ENCODE results near the gene SSH2. TPM values are rescaled to one million over a fixed set of nuclear protein-coding genes. Genes with fewer than 3 reads are reported as not detected.

The SSH2 gene
- total RNA-seq, 2 experiments from 2014 or later, result 32.0 to 33.1 TPM

GRCh38 chr17:29763273-29763672 lies 166.8 kb downstream of the SSH2 start:
- Mint-ChIP-seq H3K36me3 (peaks cover 8% of the 10 kb centered on the region), H3K4me1 (ENCODE audit: low read depth) (peaks cover 16% of the 10 kb centered on the region), H3K9me3 (no peaks in the 10 kb centered on the region), H3K4me3 (no peak overlapping the region), H3K27me3 (no peaks in the 10 kb centered on the region), H3K27ac (no peak overlapping the region)
- intact Hi-C loops (cut with micrococcal nuclease), result loop anchor here (5.0 kb wide), 2 partner anchors 126 to 196 kb away; partner anchors contain the start of genes ABHD15 and TP53I13
- POLR2A ChIA-PET, result no interaction called here
- CTCF ChIA-PET, result interaction anchor here (0.5 to 3.6 kb wide), 2 partner anchors 15 to 146 kb away, joined by 3 to 38 read pairs; no protein-coding TSS in a partner anchor
- no peak for DNase-seq

- intact Hi-C loops (cut with micrococcal nuclease), result loop anchor here (1.0 to 5.0 kb wide), 7 partner anchors 18 to 194 kb away; partner anchors contain the start of genes ABHD15 and TP53I13
- Mint-ChIP-seq H3K27me3 (no peaks in the 10 kb centered on the region), H3K36me3 (peaks cover 8% of the 10 kb centered on the region), H3K4me1 (ENCODE audit: low read depth) (peaks cover 28% of the 10 kb centered on the region), H3K4me3 (peak overlapping the region; percentile 98), H3K27ac (peak overlapping the region; percentile 99), H3K9me3 (no peaks in the 10 kb centered on the region)
- DNase-seq, result peak; percentile 96
- POLR2A ChIA-PET, result interaction anchor here (0.6 to 1.8 kb wide), 18 partner anchors 17 to 169 kb away, joined by 3 to 12 read pairs (median 4); partner anchors contain the start of genes CORO6 and SSH2
- CTCF ChIA-PET, result interaction anchor here (1.3 to 3.6 kb wide), 7 partner anchors 19 to 170 kb away, joined by 3 to 38 read pairs (median 8); partner anchors contain the start of gene ANKRD13B
These were observed 168.8 kb downstream of the SSH2 start for GRCh38 chr17:29761040-29761761.

GRCh38 chr17:29760279-29761039 lies 169.6 kb downstream of the SSH2 start:
- Mint-ChIP-seq H3K4me1 (ENCODE audit: low read depth) (peaks cover 28% of the 10 kb centered on the region), H3K9me3 (no peaks in the 10 kb centered on the region), H3K27me3 (no peaks in the 10 kb centered on the region), H3K36me3 (peaks cover 8% of the 10 kb centered on the region), H3K27ac (peak overlapping the region; percentile 99), H3K4me3 (peak overlapping the region; percentile 98)
- DNase-seq, result peak; percentile 70
- intact Hi-C loops (cut with micrococcal nuclease), result loop anchor here (1.0 to 5.0 kb wide), 9 partner anchors 19 to 193 kb away; partner anchors contain the start of genes ABHD15 and TP53I13
- ChIA-PET POLR2A (interaction anchor here (1.0 to 1.8 kb wide), 17 partner anchors 12 to 170 kb away, joined by 3 to 12 read pairs (median 4); partner anchors contain the start of genes CORO6 and SSH2), CTCF (interaction anchor here (0.8 to 3.6 kb wide), 9 partner anchors 19 to 179 kb away, joined by 3 to 38 read pairs (median 8); partner anchors contain the start of gene ANKRD13B)

GRCh38 chr17:29758255-29758654 lies 171.8 kb downstream of the SSH2 start:
- no peak overlapping the region for H3K27ac Mint-ChIP-seq
- peaks cover 33% of the 10 kb centered on the region for H3K4me1 Mint-ChIP-seq (ENCODE audit: low read depth)
- no peaks in the 10 kb centered on the region for H3K9me3 Mint-ChIP-seq
- ChIA-PET CTCF (interaction anchor here (0.5 to 2.5 kb wide), 4 partner anchors 13 to 389 kb away, joined by 3 to 16 read pairs (median 3); no protein-coding TSS in a partner anchor), POLR2A (interaction anchor here (0.6 kb wide), 2 partner anchors 51 to 89 kb away, joined by 3 to 4 read pairs; no protein-coding TSS in a partner anchor)
- intact Hi-C loops (cut with micrococcal nuclease), result no loop called here
- peaks cover 11% of the 10 kb centered on the region for H3K36me3 Mint-ChIP-seq
- H3K27me3 Mint-ChIP-seq, result no peaks in the 10 kb centered on the region
- H3K4me3 Mint-ChIP-seq, result peak overlapping the region; percentile 12
- no peak for DNase-seq

DNA sequence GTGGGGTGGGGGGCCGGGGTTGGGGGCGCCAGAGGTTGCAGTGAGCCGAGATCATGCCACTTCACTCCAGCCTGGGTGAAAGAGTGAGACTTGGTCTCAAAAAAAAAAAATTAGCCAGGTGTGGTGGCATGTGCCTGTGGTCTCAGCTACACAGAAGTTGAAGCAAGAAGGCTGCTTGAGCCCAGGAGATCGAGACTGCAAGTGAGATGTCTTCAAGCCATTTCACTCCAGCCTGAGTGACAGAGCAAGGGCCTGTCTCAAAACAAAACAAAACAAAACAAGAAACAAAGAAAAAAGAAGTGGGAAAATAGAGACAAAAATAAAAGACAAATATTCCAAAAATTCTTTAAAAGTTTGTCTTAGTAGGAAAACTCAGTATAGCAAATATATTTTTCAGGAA lies 172.2 kb downstream of the SSH2 start:
- ChIA-PET POLR2A (interaction anchor here (0.6 kb wide), 1 partner anchor 88 kb away, joined by 4 read pairs; no protein-coding TSS in a partner anchor), CTCF (interaction anchor here (0.6 to 1.5 kb wide), 5 partner anchors 59 to 438 kb away, joined by 3 to 6 read pairs (median 3); no protein-coding TSS in a partner anchor)
- peak overlapping the region; percentile 15 for H3K27ac Mint-ChIP-seq
- peaks cover 12% of the 10 kb centered on the region for H3K36me3 Mint-ChIP-seq
- no peak for DNase-seq
- no peaks in the 10 kb centered on the region for H3K27me3 Mint-ChIP-seq
- intact Hi-C loops (cut with micrococcal nuclease), result no loop called here
- peak overlapping the region; percentile 12 for H3K4me3 Mint-ChIP-seq
- H3K9me3 Mint-ChIP-seq, result no peaks in the 10 kb centered on the region
- H3K4me1 Mint-ChIP-seq (ENCODE audit: low read depth), result peaks cover 33% of the 10 kb centered on the region

DNA sequence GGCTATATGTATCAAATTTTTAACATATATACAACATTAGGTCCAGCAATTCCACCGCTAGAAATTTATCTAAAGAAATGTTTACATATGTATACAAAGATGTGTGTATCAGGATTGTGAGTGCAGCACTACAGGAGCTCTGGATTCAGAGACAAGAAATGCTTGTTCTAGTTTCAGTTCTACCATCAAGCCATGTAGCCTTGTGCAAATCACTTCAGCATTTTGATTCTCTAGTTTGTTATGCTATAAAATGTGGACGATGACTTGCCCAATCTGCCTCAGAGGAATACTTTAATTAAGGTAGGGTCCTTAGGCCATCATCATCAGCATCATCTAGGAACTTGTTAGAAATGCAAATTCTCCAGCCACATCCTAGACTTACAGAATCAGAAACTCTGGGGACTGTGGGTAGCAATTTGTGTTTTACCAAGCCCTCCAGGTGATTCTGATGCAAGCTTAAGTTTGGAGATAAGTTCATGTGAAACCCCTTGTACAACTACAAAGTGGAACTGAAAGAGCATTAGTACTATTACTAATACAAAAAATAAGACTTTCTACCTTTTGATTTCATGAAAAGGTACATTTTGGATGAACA lies 176.1 kb downstream of the SSH2 start:
- no peak overlapping the region for H3K4me3 Mint-ChIP-seq
- peak overlapping the region; percentile 62 for H3K27ac Mint-ChIP-seq
- H3K9me3 Mint-ChIP-seq, result no peaks in the 10 kb centered on the region
- peaks cover 25% of the 10 kb centered on the region for H3K4me1 Mint-ChIP-seq (ENCODE audit: low read depth)
- POLR2A ChIA-PET, result interaction anchor here (0.8 kb wide), 1 partner anchor 48 kb away, joined by 3 read pairs; no protein-coding TSS in a partner anchor
- intact Hi-C loops (cut with micrococcal nuclease), result no loop called here
- no peak for DNase-seq
- CTCF ChIA-PET, result interaction anchor here (1.2 kb wide), 1 partner anchor 115 kb away, joined by 3 read pairs; no protein-coding TSS in a partner anchor
- peaks cover 8% of the 10 kb centered on the region for H3K36me3 Mint-ChIP-seq
- H3K27me3 Mint-ChIP-seq, result no peaks in the 10 kb centered on the region

DNA sequence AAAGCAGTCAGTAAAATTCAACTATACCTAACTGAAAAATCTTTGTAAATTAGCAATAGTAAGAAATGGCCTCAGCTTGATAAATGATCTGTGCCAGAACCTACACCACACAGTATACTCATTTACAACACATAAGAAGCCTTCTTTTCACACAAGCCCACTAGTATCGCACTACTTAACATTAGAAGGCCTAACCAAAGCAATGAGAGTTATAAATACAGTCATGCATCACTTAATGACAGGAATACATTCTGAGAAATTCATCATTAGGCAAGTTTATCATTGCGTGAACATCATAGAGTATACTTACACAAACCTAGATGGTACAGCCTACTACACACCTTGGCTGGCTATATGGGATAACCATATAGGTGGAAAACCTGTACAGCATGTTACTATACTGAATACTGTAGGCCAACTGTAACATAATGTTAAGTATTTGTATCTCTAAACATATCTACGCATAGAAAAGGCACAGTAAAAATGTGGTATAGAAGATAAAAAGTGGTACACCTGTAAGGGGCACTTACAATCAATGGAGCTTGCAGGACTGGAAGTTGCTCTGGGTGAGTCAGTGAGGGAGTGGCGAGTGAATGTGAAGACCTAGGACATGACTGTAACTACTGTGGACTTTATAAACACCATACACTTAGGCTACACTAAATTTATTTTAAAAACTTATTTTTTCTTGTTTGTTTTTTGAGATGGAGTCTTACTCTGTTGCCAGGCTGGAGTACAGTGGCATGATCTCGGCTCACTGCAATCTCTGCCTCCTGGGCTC lies 180.8 kb downstream of the SSH2 start:
- Mint-ChIP-seq H3K27me3 (no peaks in the 10 kb centered on the region), H3K4me1 (ENCODE audit: low read depth) (peaks cover 44% of the 10 kb centered on the region), H3K36me3 (peaks cover 8% of the 10 kb centered on the region), H3K9me3 (no peaks in the 10 kb centered on the region), H3K4me3 (no peak overlapping the region), H3K27ac (no peak overlapping the region)
- DNase-seq, result no peak
- ChIA-PET CTCF (interaction anchor here (0.7 to 1.1 kb wide), 2 partner anchors 23 to 999 kb away, joined by 3 to 4 read pairs; no protein-coding TSS in a partner anchor), POLR2A (interaction anchor here (1.6 kb wide), 1 partner anchor 11 kb away, joined by 5 read pairs; no protein-coding TSS in a partner anchor)
- intact Hi-C loops (cut with micrococcal nuclease), result no loop called here

DNA sequence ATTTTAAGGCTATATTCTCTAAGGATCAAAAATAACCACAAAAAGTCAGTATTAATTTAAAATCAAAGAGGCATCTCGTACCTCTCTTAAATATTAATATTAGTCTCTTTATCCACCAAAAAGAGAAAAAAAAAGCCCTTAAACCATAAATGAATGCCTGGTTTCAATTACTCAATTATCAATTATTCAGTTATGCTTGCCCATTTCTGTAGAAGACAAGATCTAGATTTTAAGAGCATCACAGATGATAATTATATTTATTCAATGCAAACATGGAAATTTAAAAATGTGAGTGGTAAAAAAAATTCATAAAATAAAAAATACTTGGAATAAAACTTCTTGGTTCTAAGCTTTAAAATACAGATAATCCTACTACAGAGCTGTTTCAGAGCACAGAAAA lies 181.6 kb downstream of the SSH2 start:
- H3K36me3 Mint-ChIP-seq, result peaks cover 6% of the 10 kb centered on the region
- peaks cover 41% of the 10 kb centered on the region for H3K4me1 Mint-ChIP-seq (ENCODE audit: low read depth)
- CTCF ChIA-PET, result interaction anchor here (0.7 kb wide), 1 partner anchor 999 kb away, joined by 4 read pairs; no protein-coding TSS in a partner anchor
- no peaks in the 10 kb centered on the region for H3K27me3 Mint-ChIP-seq
- intact Hi-C loops (cut with micrococcal nuclease), result no loop called here
- no peaks in the 10 kb centered on the region for H3K9me3 Mint-ChIP-seq
- no peak overlapping the region for H3K27ac Mint-ChIP-seq
- no peak overlapping the region for H3K4me3 Mint-ChIP-seq
- POLR2A ChIA-PET, result interaction anchor here (1.6 kb wide), 1 partner anchor 12 kb away, joined by 5 read pairs; no protein-coding TSS in a partner anchor
- DNase-seq, result no peak

DNA sequence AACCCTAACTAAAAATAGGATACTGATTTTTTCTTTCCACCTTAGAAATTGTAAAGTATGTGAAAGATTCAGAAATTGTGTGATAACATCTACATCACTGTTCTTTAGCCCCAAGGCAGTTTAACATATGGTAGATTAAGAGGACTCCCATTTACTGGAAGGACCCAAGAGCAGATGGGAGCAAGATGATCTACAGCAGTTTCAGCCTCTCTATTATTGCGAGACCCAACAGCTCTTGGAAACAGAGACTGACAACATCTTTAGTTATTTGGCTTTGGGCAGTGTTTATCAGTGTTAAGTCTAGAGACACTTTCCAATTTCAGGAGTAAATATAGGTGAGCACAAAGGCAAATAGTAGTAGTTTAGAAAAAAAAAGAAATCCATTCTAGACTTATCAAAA lies 182.4 kb downstream of the SSH2 start:
- Mint-ChIP-seq H3K36me3 (peaks cover 3% of the 10 kb centered on the region), H3K9me3 (no peaks in the 10 kb centered on the region), H3K27ac (no peak overlapping the region), H3K4me3 (no peak overlapping the region), H3K27me3 (no peaks in the 10 kb centered on the region), H3K4me1 (ENCODE audit: low read depth) (peaks cover 44% of the 10 kb centered on the region)
- ChIA-PET POLR2A (interaction anchor here (1.6 kb wide), 1 partner anchor 12 kb away, joined by 5 read pairs; no protein-coding TSS in a partner anchor), CTCF (interaction anchor here (0.7 to 1.0 kb wide), 2 partner anchors 130 to 345 kb away, joined by 3 read pairs; no protein-coding TSS in a partner anchor)
- DNase-seq, result no peak
- intact Hi-C loops (cut with micrococcal nuclease), result no loop called here

- Mint-ChIP-seq H3K4me1 (ENCODE audit: low read depth) (peaks cover 46% of the 10 kb centered on the region), H3K27ac (no peak overlapping the region), H3K36me3 (peaks cover 4% of the 10 kb centered on the region), H3K4me3 (no peak overlapping the region), H3K27me3 (no peaks in the 10 kb centered on the region), H3K9me3 (no peaks in the 10 kb centered on the region)
- ChIA-PET POLR2A (interaction anchor here (0.6 to 1.3 kb wide), 2 partner anchors 30 to 82 kb away, joined by 3 to 4 read pairs; no protein-coding TSS in a partner anchor), CTCF (interaction anchor here (0.7 kb wide), 2 partner anchors 183 to 346 kb away, joined by 3 read pairs; partner anchors contain the start of gene SSH2)
- intact Hi-C loops (cut with micrococcal nuclease), result no loop called here
- DNase-seq, result no peak
These were observed 183.4 kb downstream of the SSH2 start for GRCh38 chr17:29746669-29747068.
